ENCODE data around the gene GDF15.

DNA sequence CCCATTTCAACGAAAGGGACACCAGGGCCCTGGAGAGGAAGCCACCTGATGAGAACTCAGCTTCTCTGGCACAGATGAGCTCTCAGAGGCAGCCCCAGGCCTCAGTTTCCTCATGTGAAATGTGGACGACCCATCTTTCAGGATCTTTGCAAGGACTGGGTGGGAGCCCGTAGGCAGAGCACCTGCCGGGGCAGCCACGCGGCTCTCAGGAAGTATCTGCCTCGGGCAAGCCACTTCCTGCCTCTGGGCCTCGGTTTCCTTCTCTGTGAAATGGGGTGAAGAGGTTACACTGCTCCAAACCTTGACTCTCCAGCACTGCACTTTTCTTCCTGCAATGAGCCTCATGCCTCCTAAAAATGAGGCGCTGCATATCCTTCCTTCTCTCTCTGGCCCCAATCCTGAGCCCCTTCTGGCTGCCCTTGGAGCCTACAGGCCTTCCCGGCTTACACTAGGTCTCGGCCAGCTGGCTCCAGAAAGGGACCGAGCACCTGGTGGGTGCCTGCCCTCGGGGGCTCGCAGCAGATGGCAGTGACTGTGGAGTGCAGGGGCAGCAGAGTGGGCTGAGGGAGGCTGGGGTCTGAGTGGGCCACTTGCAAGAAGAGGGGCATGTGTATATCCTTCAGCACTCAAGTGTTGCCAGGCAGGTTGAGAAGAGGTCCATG, 36.7 kb downstream of the GDF15 start:
- TF ChIP-seq CTCF (IDR thresholded peaks at IDR 0.05; ENCODE audit: low read depth, low read length, missing input control): no peak
- TF ChIP-seq REST (IDR thresholded peaks at IDR 0.05): no peak
- TF ChIP-seq RAD21 (IDR thresholded peaks at IDR 0.05): no peak
- TF ChIP-seq, protein P1, sequence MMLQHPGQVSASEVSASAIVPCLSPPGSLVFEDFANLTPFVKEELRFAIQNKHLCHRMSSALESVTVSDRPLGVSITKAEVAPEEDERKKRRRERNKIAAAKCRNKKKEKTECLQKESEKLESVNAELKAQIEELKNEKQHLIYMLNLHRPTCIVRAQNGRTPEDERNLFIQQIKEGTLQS (IDR thresholded peaks at IDR 0.05): no peak
- no peak for TF ChIP-seq TAF1 (conservative IDR thresholded peaks at IDR 0.05)
